GM18505 (cell line): ENCODE measurements around the gene MRPL11.
A peak's percentile ranks its signal among the peaks of the same experiment; 100 is the strongest.

Experiments used
- ATAC-seq: cut with Tn5 transposase; IDR thresholded peaks from one replicate; pipeline ENCODE4 v1.9.1; 2021; ENCODE audit not compliant: unreplicated experiment
- POLR2A ChIP-seq: IDR thresholded peaks from 4 replicates; pipeline ENCODE4 v1.6.1; 2011; ENCODE audit warnings: borderline replicate concordance; ENCODE audit not compliant: insufficient read depth, insufficient read length; ENCODE audit errors: extremely low read depth

MRPL11 gene

GRCh38 chr11:66410191-66410590, 28.5 kb downstream of the MRPL11 start:
- TF ChIP-seq POLR2A: no peak
- no peak for ATAC-seq

DNA sequence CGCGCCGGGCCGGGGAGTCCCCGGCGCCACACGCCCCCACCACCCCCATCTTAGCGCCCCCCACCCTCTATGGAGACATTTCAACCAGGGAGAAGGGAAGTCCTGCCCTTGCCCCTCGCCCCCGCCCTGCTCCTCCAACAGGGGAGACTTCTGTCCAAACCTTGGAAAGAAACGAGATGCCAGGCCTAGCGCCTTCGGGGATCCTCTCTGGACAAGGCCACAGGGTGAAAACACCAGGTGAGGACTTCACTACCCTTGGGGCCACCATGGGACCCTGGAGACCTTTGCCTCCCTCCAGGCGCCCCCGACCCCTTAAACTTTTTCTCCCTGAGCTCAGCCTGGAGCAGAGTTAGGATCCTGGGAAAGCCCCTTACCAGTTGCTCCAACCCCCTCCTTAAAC, 29.4 kb downstream of the MRPL11 start:
- no peak for TF ChIP-seq POLR2A
- no peak for ATAC-seq

DNA sequence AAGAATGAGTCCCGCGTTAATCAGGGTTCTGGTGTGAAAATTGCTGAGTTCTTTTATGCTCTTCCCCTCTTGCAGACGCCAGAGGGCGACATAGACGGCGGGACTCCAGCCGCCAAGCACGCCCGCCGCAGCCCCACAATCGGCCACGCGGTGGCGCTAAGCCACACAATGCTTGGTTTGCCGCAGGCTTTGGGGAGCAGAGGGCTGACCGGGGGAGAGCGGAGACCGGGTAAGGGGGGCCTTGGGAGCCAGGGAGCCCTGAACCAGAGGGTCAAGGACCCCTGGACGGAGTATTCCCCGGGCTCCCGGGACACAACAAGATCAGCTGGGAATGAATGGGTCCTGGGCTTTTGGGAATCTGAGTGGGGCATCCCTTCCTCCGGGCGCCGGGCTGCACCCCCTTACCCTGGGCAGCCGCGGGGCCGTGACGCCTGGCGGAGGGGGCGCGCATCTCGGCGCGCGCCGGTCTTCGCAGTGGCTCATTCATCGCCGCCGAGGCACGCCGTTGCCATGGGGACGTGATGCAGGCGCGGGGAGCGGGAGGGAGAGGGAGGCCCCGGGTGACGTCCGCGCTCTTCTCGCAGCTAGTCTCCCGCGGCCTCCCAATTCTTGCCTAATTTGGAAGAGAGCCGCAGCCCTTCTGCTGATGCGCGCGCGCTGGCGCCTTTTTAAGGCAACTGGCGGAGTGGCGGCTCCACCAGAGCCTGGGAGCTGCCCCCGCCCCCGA, 30.0 kb downstream of the MRPL11 start:
- ATAC-seq: peak; percentile 71
- no peak for TF ChIP-seq POLR2A

GRCh38 chr11:66407651-66408050, 31.0 kb downstream of the MRPL11 start:
- ATAC-seq: no peak
- TF ChIP-seq POLR2A: no peak

GRCh38 chr11:66393954-66394353, 44.7 kb downstream of the MRPL11 start:
- no peak for ATAC-seq
- TF ChIP-seq POLR2A: no peak

DNA sequence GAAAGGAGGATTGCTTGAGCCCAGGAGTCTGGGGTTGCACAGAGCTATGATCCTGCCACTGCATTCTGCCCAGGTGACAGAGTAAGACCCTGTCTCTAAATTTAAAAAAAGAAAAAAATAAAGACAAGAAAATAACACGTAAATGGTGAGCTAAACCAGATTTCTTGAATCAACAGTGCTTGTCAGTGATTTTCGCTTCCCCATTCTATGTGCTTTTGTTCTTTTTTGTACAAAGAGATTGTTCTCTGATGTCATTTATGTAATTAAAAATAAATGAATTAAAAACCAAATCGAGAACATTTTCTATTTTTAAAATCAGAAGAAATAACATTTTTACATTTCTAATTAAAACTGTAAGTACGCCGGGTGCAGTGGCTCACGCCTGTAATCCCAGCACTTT, 47.3 kb downstream of the MRPL11 start:
- no peak for ATAC-seq
- TF ChIP-seq POLR2A: no peak

DNA sequence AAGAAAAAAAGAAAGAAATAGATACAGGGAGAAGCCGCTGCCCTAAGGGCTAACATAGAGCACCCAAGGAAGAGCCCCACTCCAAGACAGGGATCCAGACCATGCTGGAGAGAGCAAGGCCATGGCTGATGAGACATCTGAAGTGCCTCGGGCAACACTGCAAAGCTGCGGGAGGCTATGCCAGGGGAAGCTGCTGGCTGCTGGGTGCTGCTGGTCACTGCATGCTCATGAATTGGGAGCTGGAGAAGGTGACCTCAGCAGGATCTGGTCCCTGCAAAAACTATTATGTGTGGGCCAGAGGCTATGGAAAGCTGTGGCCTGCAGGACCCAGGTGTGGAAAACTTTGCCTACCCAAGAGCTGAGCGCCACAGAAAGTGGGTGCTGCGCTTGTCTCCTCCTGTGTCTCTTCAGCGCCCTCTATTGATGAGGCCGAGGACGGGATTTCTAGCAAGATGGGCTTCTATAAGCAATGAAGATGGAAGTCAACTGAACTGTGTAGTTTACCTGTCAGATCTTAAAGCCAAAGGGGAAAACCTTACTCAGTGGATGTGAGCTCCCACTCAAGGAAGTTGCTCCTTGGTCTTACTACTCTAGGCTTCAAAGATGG, 49.8 kb downstream of the MRPL11 start:
- ATAC-seq: no peak
- no peak for TF ChIP-seq POLR2A

DNA sequence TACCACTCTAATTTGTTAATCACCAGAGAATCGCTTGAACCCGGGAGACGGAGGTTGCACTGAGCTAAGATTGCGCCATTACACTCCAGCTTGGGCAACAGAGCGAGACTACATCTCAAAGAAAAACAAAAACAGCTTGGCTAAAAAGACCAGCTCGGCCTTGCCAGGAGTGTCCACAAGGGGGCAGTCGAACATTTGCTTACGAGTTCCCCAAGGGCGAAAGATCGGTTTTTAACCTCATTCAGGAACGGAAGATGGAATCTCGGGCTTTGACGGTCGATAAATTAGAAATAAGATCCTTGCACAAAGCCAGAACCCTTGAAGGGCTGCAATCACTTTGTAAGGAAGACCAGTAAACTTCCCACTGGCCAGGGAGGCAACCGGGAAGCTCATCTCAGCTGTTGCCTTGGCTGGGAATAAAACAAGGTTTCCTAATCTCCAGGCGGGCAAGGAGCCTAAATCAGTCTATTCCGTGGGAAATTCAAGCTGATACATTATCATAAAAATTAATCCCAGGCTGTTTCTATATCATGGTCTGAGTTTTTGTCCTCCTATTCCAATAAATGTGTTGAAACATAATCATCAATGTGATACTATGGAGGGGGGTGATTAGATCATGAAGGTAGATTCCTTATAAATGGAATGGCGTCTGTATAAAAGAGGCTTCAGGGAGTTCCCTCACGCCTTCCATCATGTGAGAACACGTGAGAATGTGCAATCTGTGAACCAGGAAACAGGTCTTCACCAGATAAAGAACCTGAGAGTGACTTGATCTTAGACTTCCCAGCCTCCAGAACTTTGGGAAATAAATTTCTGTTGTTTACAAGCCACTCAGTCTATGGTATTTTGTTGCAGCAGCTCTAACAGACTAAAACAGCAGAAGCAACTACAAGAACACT, 52.2 kb downstream of the MRPL11 start:
- no peak for TF ChIP-seq POLR2A
- no peak for ATAC-seq
